Liver (tissue), 9 donors: ENCODE results near the gene ZNF185. TPM values are rescaled to one million over a fixed set of nuclear protein-coding genes. Genes with fewer than 3 reads are reported as not detected.

Experiments used
- DNase-seq: peaks from one replicate; pipeline ENCODE4 v3.0.0-alpha.2; 2017; ENCODE audit warnings: low spot score
- H3K27ac ChIP-seq, 2 donors: one replicate each; pipeline ENCODE4 v1.7.0; 2013; ENCODE audit warnings: inconsistent platforms in 2 of 2, low read length in 2 of 2, control low read depth in 1 of 2, low read depth in 1 of 2, mild to moderate bottlenecking in 1 of 2
- H3K27me3 ChIP-seq, 4 donors: one replicate each; pipeline versions ENCODE4 v1.6.1 to v1.7.0; 2013; ENCODE audit warnings: low read length in 3 of 4, inconsistent platforms in 1 of 4, mild to moderate bottlenecking in 1 of 4, moderate library complexity in 1 of 4; ENCODE audit not compliant: control insufficient read depth in 4 of 4, insufficient read depth in 4 of 4
- H3K36me3 ChIP-seq, 4 donors: one replicate each; pipeline versions ENCODE4 v1.6.1 to v1.7.0; 2013; ENCODE audit warnings: low read length in 3 of 4, mild to moderate bottlenecking in 3 of 4, low read depth in 1 of 4, moderate library complexity in 1 of 4; ENCODE audit not compliant: control insufficient read depth in 4 of 4, insufficient read depth in 3 of 4
- H3K4me1 ChIP-seq, 4 donors: one replicate each; pipeline versions ENCODE4 v1.6.1 to v1.7.0; 2013; ENCODE audit warnings: low read length in 3 of 4, mild to moderate bottlenecking in 3 of 4, moderate library complexity in 1 of 4; ENCODE audit not compliant: control insufficient read depth in 4 of 4, insufficient read depth in 4 of 4
- H3K4me3 ChIP-seq, 3 donors: one replicate each; pipeline versions ENCODE4 v1.6.1 to v1.7.0; 2013; ENCODE audit warnings: low read length in 3 of 3, control low read depth in 1 of 3, low read depth in 1 of 3, mild to moderate bottlenecking in 1 of 3
- H3K9ac ChIP-seq, 2 donors: one replicate each; pipeline ENCODE4 v1.7.0; 2013; ENCODE audit warnings: low read length in 2 of 2, mild to moderate bottlenecking in 2 of 2, moderate library complexity in 2 of 2, control low read depth in 1 of 2, low read depth in 1 of 2
- H3K9me3 ChIP-seq, 4 donors: one replicate each; pipeline versions ENCODE4 v1.6.1 to v1.7.0; 2013; ENCODE audit warnings: low read length in 3 of 4; ENCODE audit not compliant: control insufficient read depth in 4 of 4
- EGR1 ChIP-seq, 2 donors: IDR thresholded peaks; 2 replicates each; pipeline ENCODE4 v1.6.1; 2016 to 2018; ENCODE audit warnings: antibody characterized with exemption in 2 of 2, low read depth in 2 of 2
- FOXA2 ChIP-seq: IDR thresholded peaks from 2 replicates; pipeline ENCODE4 v1.6.1; 2016; ENCODE audit warnings: antibody characterized with exemption
- HNF4A ChIP-seq, 2 donors: conservative IDR thresholded peaks; 2 replicates each; pipeline ENCODE4 v1.6.1; 2016; ENCODE audit warnings: antibody characterized with exemption in 2 of 2, mild to moderate bottlenecking in 2 of 2
- HNF4G ChIP-seq: IDR thresholded peaks from 2 replicates; pipeline ENCODE4 v1.6.1; 2016; ENCODE audit warnings: antibody characterized with exemption
- JUND ChIP-seq, 2 donors: IDR thresholded peaks; 2 replicates each; pipeline ENCODE4 v1.6.1; 2016; ENCODE audit warnings: antibody characterized with exemption in 2 of 2
- NR2F2 ChIP-seq: IDR thresholded peaks from 2 replicates; pipeline ENCODE4 v1.6.1; 2016; ENCODE audit warnings: antibody characterized with exemption
- TAF1 ChIP-seq: conservative IDR thresholded peaks from 2 replicates; pipeline ENCODE4 v1.6.1; 2016; ENCODE audit warnings: antibody characterized with exemption, mild to moderate bottlenecking
- WGBS: extraction: QIAGEN DNeasy Blood & Tissue Kit; methylation state at CpG from one replicate; pipeline ENCODE4 v1.1.7; 2013; 5-methylcytosine and 5-hydroxymethylcytosine counted together
- polyA plus RNA-seq, 2 donors: library from polyadenylated mRNA; stranded (reverse) in 1 of 2; unstranded in 1 of 2; fragments of 200-250 nt in 1 of 2; fragments of >200 nt in 1 of 2; fragmentation: Nextera tagmentation in 1 of 2; extraction: Ambion mirVana in 1 of 2; gene quantifications; one replicate each; pipeline versions ENCODE4 v1.2.1 to v1.2.3, GENCODE V29; 2013 to 2015
- total RNA-seq, 2 donors: library from RNA; depleted of rRNA; stranded (reverse); fragments of >200 nt; gene quantifications; one replicate each; pipeline ENCODE4 v1.2.3, GENCODE V29; 2014
- TF ChIP-seq, protein P1 (sequence below): IDR thresholded peaks from 2 replicates; pipeline ENCODE4 v1.6.1; 2016; ENCODE audit warnings: antibody characterized with exemption
- TF ChIP-seq, protein P2 (sequence below): fragments of 150-350 bp; IDR thresholded peaks from 2 replicates; pipeline ENCODE4 v1.5.1; 2017; ENCODE audit warnings: improper control_type of control experiment, low read depth, low read length; ENCODE audit not compliant: missing input control
- TF ChIP-seq, protein P3 (sequence below): IDR thresholded peaks from 2 replicates; pipeline ENCODE4 v1.6.1; 2016; ENCODE audit warnings: antibody characterized with exemption
- TF ChIP-seq, protein P4 (sequence below): IDR thresholded peaks from 2 replicates; pipeline ENCODE4 v1.6.1; 2016; ENCODE audit warnings: antibody characterized with exemption, mild to moderate bottlenecking
- donor health status: healthy.
- donor health status: healthy.
- donor health status: healthy.
- donor health status: healthy.
- donor health status: healthy.

Gene ZNF185
- total and polyA plus RNA-seq, 4 donors = 0.44 to 3.2 (median 0.94) TPM

DNA sequence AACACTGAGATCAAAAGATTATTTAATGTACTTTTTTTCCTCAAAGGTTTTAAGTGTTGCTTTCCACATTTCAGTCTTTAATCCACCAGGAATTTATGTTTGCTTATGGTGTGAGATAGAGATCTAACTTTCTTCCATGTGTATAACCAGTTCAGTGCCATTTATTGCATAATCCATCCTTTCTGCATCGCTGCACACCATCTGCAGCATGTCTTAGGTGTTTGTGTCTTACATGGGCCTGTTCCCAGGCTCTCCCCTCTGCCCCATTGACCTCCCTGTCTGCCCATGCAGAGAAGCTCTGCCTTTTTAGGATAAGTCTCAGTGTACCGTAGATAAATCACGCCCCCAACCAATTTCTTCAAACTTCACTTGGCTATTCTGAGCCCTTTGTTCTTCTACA is 36.8 kb upstream of the ZNF185 start:
- TF ChIP-seq HNF4G (no peak), EGR1 (IDR thresholded peaks at IDR 0.05; ENCODE audit: low read depth in 2 of 2) (no peak)
- Histone ChIP-seq H3K9me3 (no peaks in the 10 kb centered on the region), H3K4me3 (no peak overlapping the region), H3K27ac (no peak overlapping the region), H3K36me3 (peaks cover 5 to 37% (median 21%) of the 10 kb centered on the region in 4 donors), H3K9ac (no peak overlapping the region), H3K4me1 (no peaks in the 10 kb centered on the region), H3K27me3 (no peaks in the 10 kb centered on the region)
- no peak for DNase-seq
- WGBS = 89% methylated on average over 3 of the region's 3 CpGs

DNA sequence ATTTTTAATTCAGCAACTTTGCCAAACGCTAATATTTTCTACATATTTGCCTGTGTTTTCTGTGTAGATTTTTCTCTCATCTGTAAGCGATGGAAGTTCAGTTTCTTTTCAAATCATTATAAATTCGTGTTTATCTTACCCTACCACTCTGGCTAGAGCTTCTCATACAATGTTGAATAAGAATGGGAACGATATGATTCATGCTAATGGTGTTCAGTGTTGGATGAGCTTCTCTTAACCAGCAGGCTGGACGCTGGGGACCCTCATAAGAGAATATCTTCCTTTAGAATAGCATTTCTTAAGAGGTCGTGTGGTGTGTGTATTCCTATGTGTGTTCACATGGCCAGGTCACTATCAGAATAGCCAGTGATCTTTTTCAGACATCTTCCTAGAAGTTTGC is 36.0 kb upstream of the ZNF185 start:
- Histone ChIP-seq H3K4me1 (no peaks in the 10 kb centered on the region), H3K36me3 (peaks cover 5 to 44% (median 23%) of the 10 kb centered on the region in 4 donors)

More for the DNA sequence above, 36.0 kb upstream of the ZNF185 start:
- no peak for DNase-seq
- WGBS = 95% methylated on average over 6 of the region's 6 CpGs
- no peak overlapping the region for H3K4me3 ChIP-seq
- H3K27me3 ChIP-seq = no peaks in the 10 kb centered on the region
- H3K9ac ChIP-seq = no peak overlapping the region
- H3K9me3 ChIP-seq = no peaks in the 10 kb centered on the region
- H3K27ac ChIP-seq = no peak overlapping the region
- TF ChIP-seq, protein P1, sequence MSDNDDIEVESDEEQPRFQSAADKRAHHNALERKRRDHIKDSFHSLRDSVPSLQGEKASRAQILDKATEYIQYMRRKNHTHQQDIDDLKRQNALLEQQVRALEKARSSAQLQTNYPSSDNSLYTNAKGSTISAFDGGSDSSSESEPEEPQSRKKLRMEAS = no peak
- TF ChIP-seq NR2F2 (no peak), HNF4G (no peak), EGR1 (IDR thresholded peaks at IDR 0.05; ENCODE audit: low read depth in 2 of 2) (no peak), TAF1 (no peak), FOXA2 (no peak), HNF4A (conservative IDR thresholded peaks at IDR 0.05) (no peak), JUND (IDR thresholded peaks at IDR 0.05) (no peak)
- TF ChIP-seq, protein P2, sequence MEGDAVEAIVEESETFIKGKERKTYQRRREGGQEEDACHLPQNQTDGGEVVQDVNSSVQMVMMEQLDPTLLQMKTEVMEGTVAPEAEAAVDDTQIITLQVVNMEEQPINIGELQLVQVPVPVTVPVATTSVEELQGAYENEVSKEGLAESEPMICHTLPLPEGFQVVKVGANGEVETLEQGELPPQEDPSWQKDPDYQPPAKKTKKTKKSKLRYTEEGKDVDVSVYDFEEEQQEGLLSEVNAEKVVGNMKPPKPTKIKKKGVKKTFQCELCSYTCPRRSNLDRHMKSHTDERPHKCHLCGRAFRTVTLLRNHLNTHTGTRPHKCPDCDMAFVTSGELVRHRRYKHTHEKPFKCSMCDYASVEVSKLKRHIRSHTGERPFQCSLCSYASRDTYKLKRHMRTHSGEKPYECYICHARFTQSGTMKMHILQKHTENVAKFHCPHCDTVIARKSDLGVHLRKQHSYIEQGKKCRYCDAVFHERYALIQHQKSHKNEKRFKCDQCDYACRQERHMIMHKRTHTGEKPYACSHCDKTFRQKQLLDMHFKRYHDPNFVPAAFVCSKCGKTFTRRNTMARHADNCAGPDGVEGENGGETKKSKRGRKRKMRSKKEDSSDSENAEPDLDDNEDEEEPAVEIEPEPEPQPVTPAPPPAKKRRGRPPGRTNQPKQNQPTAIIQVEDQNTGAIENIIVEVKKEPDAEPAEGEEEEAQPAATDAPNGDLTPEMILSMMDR = no peak
- TF ChIP-seq, protein P3, sequence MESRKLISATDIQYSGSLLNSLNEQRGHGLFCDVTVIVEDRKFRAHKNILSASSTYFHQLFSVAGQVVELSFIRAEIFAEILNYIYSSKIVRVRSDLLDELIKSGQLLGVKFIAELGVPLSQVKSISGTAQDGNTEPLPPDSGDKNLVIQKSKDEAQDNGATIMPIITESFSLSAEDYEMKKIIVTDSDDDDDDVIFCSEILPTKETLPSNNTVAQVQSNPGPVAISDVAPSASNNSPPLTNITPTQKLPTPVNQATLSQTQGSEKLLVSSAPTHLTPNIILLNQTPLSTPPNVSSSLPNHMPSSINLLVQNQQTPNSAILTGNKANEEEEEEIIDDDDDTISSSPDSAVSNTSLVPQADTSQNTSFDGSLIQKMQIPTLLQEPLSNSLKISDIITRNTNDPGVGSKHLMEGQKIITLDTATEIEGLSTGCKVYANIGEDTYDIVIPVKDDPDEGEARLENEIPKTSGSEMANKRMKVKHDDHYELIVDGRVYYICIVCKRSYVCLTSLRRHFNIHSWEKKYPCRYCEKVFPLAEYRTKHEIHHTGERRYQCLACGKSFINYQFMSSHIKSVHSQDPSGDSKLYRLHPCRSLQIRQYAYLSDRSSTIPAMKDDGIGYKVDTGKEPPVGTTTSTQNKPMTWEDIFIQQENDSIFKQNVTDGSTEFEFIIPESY = no peak
- TF ChIP-seq, protein P4, sequence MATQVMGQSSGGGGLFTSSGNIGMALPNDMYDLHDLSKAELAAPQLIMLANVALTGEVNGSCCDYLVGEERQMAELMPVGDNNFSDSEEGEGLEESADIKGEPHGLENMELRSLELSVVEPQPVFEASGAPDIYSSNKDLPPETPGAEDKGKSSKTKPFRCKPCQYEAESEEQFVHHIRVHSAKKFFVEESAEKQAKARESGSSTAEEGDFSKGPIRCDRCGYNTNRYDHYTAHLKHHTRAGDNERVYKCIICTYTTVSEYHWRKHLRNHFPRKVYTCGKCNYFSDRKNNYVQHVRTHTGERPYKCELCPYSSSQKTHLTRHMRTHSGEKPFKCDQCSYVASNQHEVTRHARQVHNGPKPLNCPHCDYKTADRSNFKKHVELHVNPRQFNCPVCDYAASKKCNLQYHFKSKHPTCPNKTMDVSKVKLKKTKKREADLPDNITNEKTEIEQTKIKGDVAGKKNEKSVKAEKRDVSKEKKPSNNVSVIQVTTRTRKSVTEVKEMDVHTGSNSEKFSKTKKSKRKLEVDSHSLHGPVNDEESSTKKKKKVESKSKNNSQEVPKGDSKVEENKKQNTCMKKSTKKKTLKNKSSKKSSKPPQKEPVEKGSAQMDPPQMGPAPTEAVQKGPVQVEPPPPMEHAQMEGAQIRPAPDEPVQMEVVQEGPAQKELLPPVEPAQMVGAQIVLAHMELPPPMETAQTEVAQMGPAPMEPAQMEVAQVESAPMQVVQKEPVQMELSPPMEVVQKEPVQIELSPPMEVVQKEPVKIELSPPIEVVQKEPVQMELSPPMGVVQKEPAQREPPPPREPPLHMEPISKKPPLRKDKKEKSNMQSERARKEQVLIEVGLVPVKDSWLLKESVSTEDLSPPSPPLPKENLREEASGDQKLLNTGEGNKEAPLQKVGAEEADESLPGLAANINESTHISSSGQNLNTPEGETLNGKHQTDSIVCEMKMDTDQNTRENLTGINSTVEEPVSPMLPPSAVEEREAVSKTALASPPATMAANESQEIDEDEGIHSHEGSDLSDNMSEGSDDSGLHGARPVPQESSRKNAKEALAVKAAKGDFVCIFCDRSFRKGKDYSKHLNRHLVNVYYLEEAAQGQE = no peak
